HEK293T (cell line): ENCODE results near the gene DMKN.
"Not testable (repeated sequence)": the region's sequence is repeated elsewhere in the genome, so short reads cannot be mapped to it uniquely, and the experiment has no call there.

Source experiments
- CTCF ChIA-PET: fragments of 350-600 bp; formaldehyde crosslinking; extraction: SDS; loops from one replicate; lab custom pipeline; 2021; ENCODE audit warnings: antibody characterized with exemption, inconsistent platforms; lab: Yijun Ruan, JAX
- POLR2A ChIA-PET: fragments of 350-600 bp; formaldehyde crosslinking; extraction: SDS; loops from one replicate; lab custom pipeline; 2020; ENCODE audit warnings: antibody characterized with exemption, inconsistent platforms; lab: Yijun Ruan, JAX
- DNase-seq: peaks from one replicate; pipeline ENCODE4 v3.0.0; 2012; ENCODE audit warnings: mixed read lengths; ENCODE audit errors: extremely low spot score
- ARNT ChIP-seq: fragments of 450-650 bp; IDR thresholded peaks from 2 replicates; pipeline ENCODE4 v1.6.1; 2017; ENCODE audit warnings: mild to moderate bottlenecking
- BHLHE40 ChIP-seq: fragments of 450-650 bp; IDR thresholded peaks from 2 replicates; pipeline ENCODE4 v1.6.1; 2016; ENCODE audit warnings: mild to moderate bottlenecking, moderate library complexity, borderline replicate concordance
- CTBP1 ChIP-seq: fragments of 450-650 bp; IDR thresholded peaks from 2 replicates; pipeline ENCODE4 v1.6.1; 2016; ENCODE audit warnings: borderline replicate concordance
- ELF4 ChIP-seq: fragments of 450-650 bp; IDR thresholded peaks from 2 replicates; pipeline ENCODE4 v1.6.1; 2017; ENCODE audit warnings: antibody characterized with exemption
- FOXA1 ChIP-seq: fragments of 450-650 bp; IDR thresholded peaks from 2 replicates; pipeline ENCODE4 v1.6.1; 2016; ENCODE audit warnings: mild to moderate bottlenecking
- FOXK2 ChIP-seq: fragments of 450-650 bp; IDR thresholded peaks from 2 replicates; pipeline ENCODE4 v1.6.1; 2016; ENCODE audit warnings: mild to moderate bottlenecking
- FOXM1 ChIP-seq: fragments of 450-650 bp; IDR thresholded peaks from 2 replicates; pipeline ENCODE4 v1.6.1; 2017; ENCODE audit warnings: mild to moderate bottlenecking, borderline replicate concordance
- HDGF ChIP-seq: fragments of 450-650 bp; IDR thresholded peaks from 2 replicates; pipeline ENCODE4 v1.6.1; 2017; ENCODE audit warnings: antibody characterized with exemption, borderline replicate concordance
- L3MBTL2 ChIP-seq: fragments of 450-650 bp; conservative IDR thresholded peaks from 2 replicates; pipeline ENCODE4 v1.6.1; 2016; ENCODE audit warnings: mild to moderate bottlenecking
- LEF1 ChIP-seq: fragments of 450-650 bp; IDR thresholded peaks from 2 replicates; pipeline ENCODE4 v1.6.1; 2017; ENCODE audit warnings: mild to moderate bottlenecking, borderline replicate concordance
- NFRKB ChIP-seq: fragments of 450-650 bp; IDR thresholded peaks from 2 replicates; pipeline ENCODE4 v1.6.1; 2016; ENCODE audit warnings: mild to moderate bottlenecking, moderate library complexity
- PKNOX1 ChIP-seq: fragments of 450-650 bp; IDR thresholded peaks from 2 replicates; pipeline ENCODE4 v1.6.1; 2016
- SP1 ChIP-seq: fragments of 450-650 bp; IDR thresholded peaks from 2 replicates; pipeline ENCODE4 v1.6.1; 2017
- SUZ12 ChIP-seq: fragments of 450-650 bp; IDR thresholded peaks from 2 replicates; pipeline ENCODE4 v1.6.1; 2016; ENCODE audit warnings: mild to moderate bottlenecking
- TARDBP ChIP-seq: fragments of 450-650 bp; IDR thresholded peaks from 2 replicates; pipeline ENCODE4 v1.6.1; 2016
- ZNF384 ChIP-seq: fragments of 450-650 bp; IDR thresholded peaks from 2 replicates; pipeline ENCODE4 v1.6.1; 2016

DMKN gene

GRCh38 chr19:35470128-35470527 lies 43.3 kb downstream of the DMKN start:
- CTCF ChIA-PET: interaction anchor here (0.6 kb wide), 1 partner anchor 12 kb away, joined by 3 read pairs; no protein-coding TSS in a partner anchor
- DNase-seq: no peak
- POLR2A ChIA-PET: no interaction called here
- TF ChIP-seq FOXA1: no peak
- TF ChIP-seq ZNF384: no peak
- no peak for TF ChIP-seq FOXM1
- TF ChIP-seq SP1: no peak
- no peak for TF ChIP-seq BHLHE40
- no peak for TF ChIP-seq ARNT
- no peak for TF ChIP-seq HDGF
- no peak for TF ChIP-seq NFRKB
- TF ChIP-seq L3MBTL2: no peak
- TF ChIP-seq FOXK2: no peak
- no peak for TF ChIP-seq ELF4
- TF ChIP-seq LEF1: no peak
- no peak for TF ChIP-seq PKNOX1
- TF ChIP-seq TARDBP: no peak
- TF ChIP-seq CTBP1: no peak

- POLR2A ChIA-PET: no interaction called here
- no peak for TF ChIP-seq HDGF
- TF ChIP-seq NFRKB: no peak
- CTCF ChIA-PET: interaction anchor here (1.0 kb wide), 1 partner anchor 16 kb away, joined by 3 read pairs; no protein-coding TSS in a partner anchor
- peak; percentile 24 for DNase-seq
These were observed 44.8 kb downstream of the DMKN start for GRCh38 chr19:35468637-35469036.

GRCh38 chr19:35466259-35466658 lies 47.2 kb downstream of the DMKN start:
- ChIA-PET POLR2A (no interaction called here), CTCF (no interaction called here)
- TF ChIP-seq TARDBP (no peak), SP1 (no peak), PKNOX1 (no peak), CTBP1 (no peak), FOXM1 (no peak), SUZ12 (no peak), ZNF384 (no peak), L3MBTL2 (no peak), NFRKB (no peak), FOXK2 (no peak), FOXA1 (no peak), LEF1 (no peak), ARNT (no peak), ELF4 (no peak), BHLHE40 (no peak), HDGF (no peak)
- no peak for DNase-seq

GRCh38 chr19:35462956-35463355 lies 50.5 kb downstream of the DMKN start:
- POLR2A ChIA-PET, CTCF ChIA-PET, DNase-seq: not testable (repeated sequence)

- no peak for TF ChIP-seq BHLHE40
- no peak for TF ChIP-seq LEF1
- no peak for TF ChIP-seq ELF4
- TF ChIP-seq HDGF: no peak
- DNase-seq: no peak
- ChIA-PET CTCF (no interaction called here), POLR2A (no interaction called here)
These were observed 50.9 kb downstream of the DMKN start for GRCh38 chr19:35462476-35462953.

GRCh38 chr19:35461788-35462187 lies 51.7 kb downstream of the DMKN start:
- CTCF ChIA-PET, DNase-seq, POLR2A ChIA-PET: not testable (repeated sequence)

- ChIA-PET POLR2A (no interaction called here), CTCF (interaction anchor here (0.7 kb wide), 1 partner anchor 11 kb away, joined by 3 read pairs; no protein-coding TSS in a partner anchor)
- DNase-seq: no peak
- TF ChIP-seq SUZ12 (no peak), BHLHE40 (no peak), NFRKB (no peak), SP1 (no peak), CTBP1 (no peak), PKNOX1 (no peak), FOXM1 (no peak), TARDBP (no peak), ZNF384 (no peak), HDGF (no peak), ELF4 (no peak), L3MBTL2 (no peak), ARNT (no peak), FOXK2 (no peak), FOXA1 (no peak)
These were observed 52.4 kb downstream of the DMKN start for GRCh38 chr19:35461060-35461459.
